Smooth muscle cell (in vitro differentiated cells): ENCODE results near the gene DSCAML1. TPM values are rescaled to one million over a fixed set of nuclear protein-coding genes. Genes with fewer than 3 reads are reported as not detected.

ENCODE experiments used
- DNase-seq: peaks from one replicate; lab custom pipeline; 2025; ENCODE audit not compliant: unreplicated experiment; lab: John Stamatoyannopoulos, UW
- H2AFZ ChIP-seq: fragments of 200-600 bp; sonication (generic); 2 replicates; pipeline ENCODE4 v1.6.0; 2016; ENCODE audit warnings: antibody characterized with exemption, low read depth, mild to moderate bottlenecking
- H3F3A ChIP-seq: fragments of 200-600 bp; sonication (generic); 2 replicates; pipeline ENCODE4 v1.6.0; 2017; ENCODE audit warnings: antibody characterized with exemption, low read depth
- H3K27ac ChIP-seq: fragments of 200-600 bp; sonication (generic); 2 replicates; pipeline ENCODE4 v1.5.1; 2016; ENCODE audit warnings: low read depth, mild to moderate bottlenecking
- H3K27me3 ChIP-seq: fragments of 200-600 bp; sonication (generic); 2 replicates; pipeline ENCODE4 v1.6.1; 2016; ENCODE audit warnings: low read depth, mild to moderate bottlenecking
- H3K36me3 ChIP-seq: fragments of 200-600 bp; sonication (generic); 2 replicates; pipeline ENCODE4 v1.5.1; 2016; ENCODE audit warnings: low read depth
- H3K4me1 ChIP-seq: fragments of 200-600 bp; sonication (generic); 2 replicates; pipeline ENCODE4 v1.5.1; 2016; ENCODE audit warnings: low read depth
- H3K4me2 ChIP-seq: fragments of 200-600 bp; sonication (generic); 2 replicates; pipeline ENCODE4 v1.6.0; 2016; ENCODE audit warnings: mild to moderate bottlenecking
- H3K4me3 ChIP-seq: fragments of 200-600 bp; sonication (generic); 2 replicates; pipeline ENCODE4 v1.5.1; 2016; ENCODE audit warnings: mild to moderate bottlenecking
- H3K79me2 ChIP-seq: fragments of 200-600 bp; sonication (generic); 2 replicates; pipeline ENCODE4 v1.6.0; 2016; ENCODE audit warnings: low read depth, mild to moderate bottlenecking
- H3K9ac ChIP-seq: fragments of 200-600 bp; sonication (generic); 2 replicates; pipeline ENCODE4 v1.6.0; 2016; ENCODE audit warnings: low read depth
- H3K9me3 ChIP-seq: fragments of 200-600 bp; sonication (generic); replicated peaks from 2 replicates; pipeline ENCODE4 v1.5.1; 2016; ENCODE audit warnings: low read depth
- H4K20me1 ChIP-seq: fragments of 200-600 bp; sonication (generic); 2 replicates; pipeline ENCODE4 v1.6.0; 2016; ENCODE audit warnings: low read depth
- CTCF ChIP-seq: fragments of 200-600 bp; sonication (generic); IDR thresholded peaks from 2 replicates; pipeline ENCODE4 v1.5.1; 2017; ENCODE audit warnings: borderline replicate concordance, mild to moderate bottlenecking, antibody characterized with exemption; ENCODE audit not compliant: insufficient read depth, poor library complexity, severe bottlenecking
- WGBS: methylation state at CpG from one replicate; pipeline ENCODE4 v1.1.7; 2016; ENCODE audit warnings: low lambda C conversion rate; 5-methylcytosine and 5-hydroxymethylcytosine counted together
- polyA plus RNA-seq: library from polyadenylated mRNA; unstranded; fragments of >200 nt; fragmentation: Nextera tagmentation; extraction: Ambion mirVana; gene quantifications from 2 replicates; pipeline ENCODE4 v1.2.1, GENCODE V29; 2016
- total RNA-seq: library from RNA; depleted of rRNA; stranded (reverse); fragments of >200 nt; gene quantifications from 2 replicates; pipeline ENCODE4 v1.2.3, GENCODE V29; 2014

Gene DSCAML1
- total and polyA plus RNA-seq, 2 experiments from 2014 or later, result 0.22 TPM; not detected in 1

GRCh38 chr11:117826190-117826570 lies 29.2 kb upstream of the DSCAML1 start:
- no peak overlapping the region for H3K27ac ChIP-seq
- peaks cover 3% of the 10 kb centered on the region for H3K4me1 ChIP-seq
- no peak overlapping the region for H2AFZ ChIP-seq
- H3K27me3 ChIP-seq, result no peaks in the 10 kb centered on the region
- H3F3A ChIP-seq, result no peaks in the 10 kb centered on the region
- no peak overlapping the region for H3K4me3 ChIP-seq
- WGBS, result 80% methylated on average over 10 of the region's 10 CpGs
- no peaks in the 10 kb centered on the region for H4K20me1 ChIP-seq
- no peak overlapping the region for H3K4me2 ChIP-seq
- H3K9me3 ChIP-seq, result no peaks in the 10 kb centered on the region
- H3K79me2 ChIP-seq, result no peaks in the 10 kb centered on the region
- DNase-seq, result no peak
- no peaks in the 10 kb centered on the region for H3K36me3 ChIP-seq
- TF ChIP-seq CTCF, result no peak
- H3K9ac ChIP-seq, result no peak overlapping the region

GRCh38 chr11:117825538-117826189 lies 28.6 kb upstream of the DSCAML1 start:
- TF ChIP-seq CTCF, result no peak
- Histone ChIP-seq H3K79me2 (no peaks in the 10 kb centered on the region), H3K4me3 (no peak overlapping the region), H3K27me3 (no peaks in the 10 kb centered on the region), H3K36me3 (no peaks in the 10 kb centered on the region), H3K4me2 (no peak overlapping the region), H2AFZ (no peak overlapping the region), H3K9ac (no peak overlapping the region), H3K4me1 (peaks cover 3% of the 10 kb centered on the region), H3K9me3 (no peaks in the 10 kb centered on the region), H4K20me1 (no peaks in the 10 kb centered on the region), H3F3A (no peaks in the 10 kb centered on the region), H3K27ac (no peak overlapping the region)
- 96% methylated on average over 8 of the region's 8 CpGs for WGBS
- DNase-seq, result no peak

- Histone ChIP-seq H2AFZ (no peak within 1 kb of the TSS), H3K4me3 (no peak within 1 kb of the TSS), H4K20me1 (no peaks in the 10 kb centered on the region), H3K36me3 (no peaks in the 10 kb centered on the region), H3K79me2 (no peaks in the 10 kb centered on the region), H3K27me3 (no peaks in the 10 kb centered on the region), H3K4me1 (peaks cover 3% of the 10 kb centered on the region), H3K4me2 (no peak within 1 kb of the TSS), H3K9me3 (no peaks in the 10 kb centered on the region), H3K9ac (no peak within 1 kb of the TSS), H3K27ac (no peak within 1 kb of the TSS), H3F3A (no peaks in the 10 kb centered on the region)
- TF ChIP-seq CTCF, result no peak
- no peak for DNase-seq
- WGBS, result 84% methylated on average over 22 of the region's 22 CpGs
Measured at GRCh38 chr11:117824571-117825537, 27.8 kb upstream of the DSCAML1 start, which contains the start of gene FXYD2. FXYD2 (minus strand) TSS chr11:117824744; CDS start chr11:117824678, 66 bp downstream.
